ENCODE measurements around the gene NET1. TPM values are rescaled to one million over a fixed set of nuclear protein-coding genes. Genes with fewer than 3 reads are reported as not detected.

The NET1 gene
- total RNA-seq, 1 donor from 2014 or later, result 90.5 TPM

DNA sequence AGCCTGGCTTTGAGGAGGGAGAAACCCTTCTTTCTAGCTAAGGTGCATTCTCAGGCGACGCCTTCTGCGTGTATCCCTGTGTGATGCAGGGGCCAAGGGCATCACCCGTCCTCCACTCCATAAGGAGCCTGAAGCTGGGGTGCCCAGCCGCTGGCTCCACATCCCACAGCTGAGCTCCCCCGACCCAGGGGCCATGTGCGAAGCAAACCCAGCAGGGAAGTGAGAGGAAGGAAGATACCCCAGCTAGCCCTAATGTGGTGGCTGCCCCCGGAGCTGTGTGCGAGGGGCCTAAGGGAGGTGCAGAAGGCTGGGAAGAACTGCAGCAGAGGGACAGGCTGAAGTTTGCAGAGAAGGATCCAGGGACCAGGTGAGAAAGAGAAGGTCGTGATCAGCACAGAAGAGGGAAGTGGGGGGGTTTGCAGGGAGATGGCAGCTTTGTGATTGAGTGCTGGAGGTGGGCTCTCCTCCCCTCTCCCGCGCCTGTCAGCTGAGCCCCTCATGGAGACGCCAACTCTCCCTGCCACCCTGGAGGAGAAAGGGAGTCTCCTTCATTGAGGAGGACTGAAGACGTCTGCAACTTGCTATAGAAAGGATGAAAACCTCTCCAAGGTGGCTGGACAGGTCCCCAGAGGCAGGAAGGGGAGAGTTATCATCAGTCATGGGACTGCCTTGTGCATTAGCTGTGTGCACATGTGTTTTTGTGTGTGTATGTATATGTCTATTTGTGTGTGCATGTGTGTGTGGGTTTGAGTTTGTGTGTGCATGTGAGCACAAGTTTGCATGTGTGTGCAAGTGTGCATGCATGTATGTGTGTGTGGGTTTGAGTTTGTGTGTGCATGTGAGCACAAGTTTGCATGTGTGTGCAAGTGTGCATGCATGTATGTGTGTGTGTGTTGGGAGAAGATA lies 90.5 kb downstream of the NET1 start:
- TF ChIP-seq, protein P1, sequence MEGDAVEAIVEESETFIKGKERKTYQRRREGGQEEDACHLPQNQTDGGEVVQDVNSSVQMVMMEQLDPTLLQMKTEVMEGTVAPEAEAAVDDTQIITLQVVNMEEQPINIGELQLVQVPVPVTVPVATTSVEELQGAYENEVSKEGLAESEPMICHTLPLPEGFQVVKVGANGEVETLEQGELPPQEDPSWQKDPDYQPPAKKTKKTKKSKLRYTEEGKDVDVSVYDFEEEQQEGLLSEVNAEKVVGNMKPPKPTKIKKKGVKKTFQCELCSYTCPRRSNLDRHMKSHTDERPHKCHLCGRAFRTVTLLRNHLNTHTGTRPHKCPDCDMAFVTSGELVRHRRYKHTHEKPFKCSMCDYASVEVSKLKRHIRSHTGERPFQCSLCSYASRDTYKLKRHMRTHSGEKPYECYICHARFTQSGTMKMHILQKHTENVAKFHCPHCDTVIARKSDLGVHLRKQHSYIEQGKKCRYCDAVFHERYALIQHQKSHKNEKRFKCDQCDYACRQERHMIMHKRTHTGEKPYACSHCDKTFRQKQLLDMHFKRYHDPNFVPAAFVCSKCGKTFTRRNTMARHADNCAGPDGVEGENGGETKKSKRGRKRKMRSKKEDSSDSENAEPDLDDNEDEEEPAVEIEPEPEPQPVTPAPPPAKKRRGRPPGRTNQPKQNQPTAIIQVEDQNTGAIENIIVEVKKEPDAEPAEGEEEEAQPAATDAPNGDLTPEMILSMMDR (IDR thresholded peaks at IDR 0.05), result no peak
- TF ChIP-seq EZH2 (IDR thresholded peaks at IDR 0.05) (no peak), EZH2phosphoT487 (IDR thresholded peaks at IDR 0.05) (no peak)
- H3K36me3 Mint-ChIP-seq, result no peaks in the 10 kb centered on the region
- DNase-seq (ENCODE audit: low spot score), result no peak
- Histone ChIP-seq H3K4me1 (no peaks in the 10 kb centered on the region), H3K9ac (no peak overlapping the region), H3K4me3 (no peak overlapping the region), H3K4me2 (no peak overlapping the region), H3K79me2 (ENCODE audit: low read depth) (no peaks in the 10 kb centered on the region), H2AFZ (replicated peaks) (no peak overlapping the region), H4K20me1 (ENCODE audit: low read depth) (no peaks in the 10 kb centered on the region), H3K27me3 (no peaks in the 10 kb centered on the region), H3F3A (ENCODE audit: low read depth) (no peaks in the 10 kb centered on the region), H3K36me3 (no peaks in the 10 kb centered on the region), H3K27ac (no peak overlapping the region), H3K9me3 (ENCODE audit: low read depth) (no peaks in the 10 kb centered on the region)
- H3K27ac Mint-ChIP-seq, result no peak overlapping the region
- no peak overlapping the region for H3K4me3 Mint-ChIP-seq
- peaks cover 10% of the 10 kb centered on the region for H3K27me3 Mint-ChIP-seq (ENCODE audit: insufficient read depth, low read depth)
- H3K9me3 Mint-ChIP-seq, result peaks cover 3% of the 10 kb centered on the region
- peaks cover 8% of the 10 kb centered on the region for H3K4me1 Mint-ChIP-seq

DNA sequence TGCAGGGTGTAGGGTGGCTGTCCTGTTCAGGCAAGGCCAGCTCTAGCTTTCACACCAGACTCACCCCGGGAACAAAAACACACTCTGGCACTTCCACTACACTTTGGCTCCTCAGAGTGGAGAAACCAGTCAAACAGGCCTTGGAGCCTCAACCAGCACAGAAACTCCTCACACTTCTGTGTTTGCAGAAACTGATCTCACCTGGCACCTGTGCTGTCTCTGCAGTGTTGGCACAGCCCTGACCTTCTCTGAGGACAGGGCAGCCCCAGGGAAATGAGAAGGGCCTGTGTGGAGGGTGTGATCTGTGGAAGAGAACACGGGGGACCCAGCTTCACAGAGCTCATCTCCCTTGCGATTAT lies 91.1 kb downstream of the NET1 start:
- H3K27ac ChIP-seq, result no peak overlapping the region
- H3K9me3 ChIP-seq (ENCODE audit: low read depth), result no peaks in the 10 kb centered on the region
- no peak for DNase-seq (ENCODE audit: low spot score)
- H3K36me3 ChIP-seq, result no peaks in the 10 kb centered on the region
- Mint-ChIP-seq H3K9me3 (peaks cover 3% of the 10 kb centered on the region), H3K27me3 (ENCODE audit: insufficient read depth, low read depth) (peaks cover 11% of the 10 kb centered on the region), H3K4me1 (peaks cover 8% of the 10 kb centered on the region), H3K27ac (no peak overlapping the region), H3K4me3 (no peak overlapping the region), H3K36me3 (no peaks in the 10 kb centered on the region)
- no peaks in the 10 kb centered on the region for H4K20me1 ChIP-seq (ENCODE audit: low read depth)
- TF ChIP-seq EZH2phosphoT487 (IDR thresholded peaks at IDR 0.05), result no peak
- TF ChIP-seq, protein P1 (IDR thresholded peaks at IDR 0.05), result no peak
- TF ChIP-seq EZH2 (IDR thresholded peaks at IDR 0.05), result no peak
- H3K27me3 ChIP-seq, result no peaks in the 10 kb centered on the region
- H3K4me3 ChIP-seq, result no peak overlapping the region
- no peaks in the 10 kb centered on the region for H3K4me1 ChIP-seq
- no peaks in the 10 kb centered on the region for H3F3A ChIP-seq (ENCODE audit: low read depth)
- H2AFZ ChIP-seq (replicated peaks), result no peak overlapping the region
- no peaks in the 10 kb centered on the region for H3K79me2 ChIP-seq (ENCODE audit: low read depth)
- no peak overlapping the region for H3K9ac ChIP-seq
- no peak overlapping the region for H3K4me2 ChIP-seq

DNA sequence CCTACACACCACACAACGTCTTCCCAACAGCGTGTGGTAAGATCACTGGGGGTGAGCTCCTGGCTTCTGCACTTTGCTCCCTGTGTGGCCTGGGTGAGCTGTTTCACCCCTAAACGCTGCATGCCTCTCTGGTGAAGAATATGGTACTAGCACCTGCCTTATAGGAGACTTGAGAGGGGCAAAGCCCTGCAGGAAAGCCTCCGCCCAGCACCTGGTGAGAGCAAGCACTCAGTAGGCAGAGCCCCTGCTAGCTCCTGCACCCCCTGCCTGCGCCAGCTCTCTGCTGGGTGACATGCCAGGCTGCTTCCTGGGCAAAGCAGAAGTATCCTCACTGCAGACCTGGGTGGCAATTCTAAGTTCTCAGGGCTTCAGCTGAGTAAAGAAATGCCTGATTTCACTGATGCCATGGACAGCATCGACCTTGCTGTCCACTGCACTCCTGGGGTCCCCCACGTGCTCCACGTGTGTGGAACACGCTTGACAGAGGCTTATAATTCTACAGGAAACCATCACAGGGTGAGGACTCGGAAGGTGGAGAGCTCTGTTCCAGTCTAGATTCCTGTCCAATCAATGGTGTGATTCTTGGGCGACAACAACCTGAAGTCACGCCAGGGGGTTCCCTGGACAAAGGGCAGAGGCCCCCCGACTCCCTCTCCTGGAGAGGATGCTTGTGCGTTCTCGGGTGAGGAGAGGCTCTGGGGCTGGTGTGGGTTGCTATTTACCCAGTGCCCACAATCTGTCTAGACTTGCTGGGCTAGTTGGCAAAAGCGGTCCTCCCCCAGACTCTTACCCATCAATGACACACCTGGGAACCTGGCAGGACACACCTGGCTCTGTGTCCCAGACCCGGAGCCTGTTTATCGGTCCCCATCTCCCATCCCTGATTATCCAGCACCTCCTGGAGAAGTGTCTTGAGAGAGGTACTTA lies 92.1 kb downstream of the NET1 start:
- TF ChIP-seq EZH2 (IDR thresholded peaks at IDR 0.05), result no peak
- no peak for TF ChIP-seq EZH2phosphoT487 (IDR thresholded peaks at IDR 0.05)
- TF ChIP-seq, protein P1 (IDR thresholded peaks at IDR 0.05), result no peak

More for the DNA sequence above, 92.1 kb downstream of the NET1 start:
- Histone ChIP-seq H3K9me3 (ENCODE audit: low read depth) (no peaks in the 10 kb centered on the region), H3K27me3 (no peaks in the 10 kb centered on the region), H3K4me3 (no peak overlapping the region), H3K4me1 (no peaks in the 10 kb centered on the region), H4K20me1 (ENCODE audit: low read depth) (no peaks in the 10 kb centered on the region), H2AFZ (replicated peaks) (no peak overlapping the region), H3K9ac (no peak overlapping the region), H3K27ac (no peak overlapping the region), H3F3A (ENCODE audit: low read depth) (no peaks in the 10 kb centered on the region), H3K36me3 (no peaks in the 10 kb centered on the region), H3K4me2 (no peak overlapping the region), H3K79me2 (ENCODE audit: low read depth) (no peaks in the 10 kb centered on the region)
- H3K36me3 Mint-ChIP-seq, result no peaks in the 10 kb centered on the region
- H3K4me1 Mint-ChIP-seq, result peaks cover 8% of the 10 kb centered on the region
- no peak overlapping the region for H3K4me3 Mint-ChIP-seq
- no peak overlapping the region for H3K27ac Mint-ChIP-seq
- peaks cover 12% of the 10 kb centered on the region for H3K27me3 Mint-ChIP-seq (ENCODE audit: insufficient read depth, low read depth)
- peaks cover 3% of the 10 kb centered on the region for H3K9me3 Mint-ChIP-seq
- DNase-seq (ENCODE audit: low spot score), result no peak

Measured in neural progenitor cell (in vitro differentiated cells).